SK-N-SH (cell line): ENCODE results near the gene CAMK2B.

ENCODE experiments used
- FOXM1 ChIP-seq: IDR thresholded peaks from 2 replicates; pipeline ENCODE4 v1.4.0; 2012; ENCODE audit warnings: low read depth, mild to moderate bottlenecking
- RFX5 ChIP-seq: IDR thresholded peaks from 2 replicates; pipeline ENCODE4 v1.6.1; 2012; ENCODE audit warnings: mild to moderate bottlenecking, improper control_type of control experiment, low read length
- TAF1 ChIP-seq: IDR thresholded peaks from 2 replicates; pipeline ENCODE4 v1.6.1; 2012; ENCODE audit warnings: low read depth, mild to moderate bottlenecking, low read length, moderate library complexity, borderline replicate concordance
- USF2 ChIP-seq: fragments of 150-350 bp; IDR thresholded peaks from 2 replicates; pipeline ENCODE4 v1.6.1; 2017; ENCODE audit warnings: antibody characterized with exemption, low read length, low read depth, borderline replicate concordance

GRCh38 chr7:44224974-44225565, 100.3 kb downstream of the CAMK2B start:
- no peak for TF ChIP-seq TAF1
- no peak for TF ChIP-seq FOXM1
- TF ChIP-seq USF2, result no peak
- TF ChIP-seq RFX5, result no peak
